SJSA1 (cell line): ENCODE results near the gene DNPH1. TPM values are rescaled to one million over a fixed set of nuclear protein-coding genes. Genes with fewer than 3 reads are reported as not detected.

Experiments used
- DNase-seq, 2 experiments: peaks; one replicate each; pipeline ENCODE4 v3.0.0-alpha.2; 2015 to 2020; ENCODE audit warnings: low spot score in 2 of 2, low read depth in 1 of 2
- H3K27ac ChIP-seq: fragments of 250-450 bp; sonication (Bioruptor Pico); 2 replicates; pipeline ENCODE4 v1.5.1; 2020; ENCODE audit warnings: mild to moderate bottlenecking, moderate library complexity
- H3K27me3 ChIP-seq: fragments of 250-450 bp; sonication (Bioruptor Pico); replicated peaks from 2 replicates; pipeline ENCODE4 v1.5.1; 2020; ENCODE audit warnings: mild to moderate bottlenecking, moderate library complexity
- H3K36me3 ChIP-seq: fragments of 250-450 bp; sonication (Bioruptor Pico); 2 replicates; pipeline ENCODE4 v1.5.1; 2020; ENCODE audit warnings: mild to moderate bottlenecking
- H3K4me1 ChIP-seq: fragments of 250-450 bp; sonication (Bioruptor Pico); replicated peaks from 2 replicates; pipeline ENCODE4 v1.6.1; 2021; ENCODE audit warnings: mild to moderate bottlenecking
- H3K4me3 ChIP-seq: fragments of 250-450 bp; sonication (Bioruptor Pico); 2 replicates; pipeline ENCODE4 v1.5.1; 2020; ENCODE audit warnings: mild to moderate bottlenecking
- H3K9me3 ChIP-seq: fragments of 250-450 bp; sonication (Bioruptor Pico); replicated peaks from 2 replicates; pipeline ENCODE4 v1.5.1; 2020; ENCODE audit warnings: mild to moderate bottlenecking
- total RNA-seq: library from RNA; depleted of rRNA; stranded (reverse); fragments of >200 nt; shearing (Covaris generic); gene quantifications from 2 replicates; pipeline ENCODE4 v1.2.3, GENCODE V29; 2014; rRNA removed

Gene DNPH1
- 35.7 and 71.5 TPM in 2 replicates for total RNA-seq

- Histone ChIP-seq H3K36me3 (peaks cover 5% of the 10 kb centered on the region), H3K4me3 (peak within 1 kb of the TSS; percentile 56), H3K27ac (no peak within 1 kb of the TSS), H3K4me1 (peaks cover 17% of the 10 kb centered on the region; the same call in 1 of the 2 replicates), H3K9me3 (no peaks in the 10 kb centered on the region), H3K27me3 (peaks cover 10% of the 10 kb centered on the region)
- DNase-seq = peak; percentile 64 to 70
Observed at GRCh38 chr6:43228951-43229802, at the start of gene DNPH1. TSS of gene DNPH1 (minus strand) at chr6:43229481. CDS start at chr6:43229456, 25 bp downstream.

- Histone ChIP-seq H3K27ac (peak overlapping the region; percentile 55), H3K36me3 (no peaks in the 10 kb centered on the region), H3K9me3 (no peaks in the 10 kb centered on the region), H3K4me1 (peaks cover 16% of the 10 kb centered on the region), H3K27me3 (peaks cover 30% of the 10 kb centered on the region), H3K4me3 (no peak overlapping the region)
- peak in 1 of 2 experiments; percentile 48 for DNase-seq
Observed at GRCh38 chr6:43278524-43279078, 49.3 kb upstream of the DNPH1 start.

GRCh38 chr6:43277643-43278523 lies 48.6 kb upstream of the DNPH1 start:
- Histone ChIP-seq H3K27me3 (peaks cover 34% of the 10 kb centered on the region), H3K36me3 (no peaks in the 10 kb centered on the region), H3K9me3 (no peaks in the 10 kb centered on the region), H3K4me1 (peaks cover 16% of the 10 kb centered on the region), H3K27ac (peak overlapping the region; percentile 55), H3K4me3 (no peak overlapping the region)
- DNase-seq = peak in 1 of 2 experiments; percentile 38

- no peak overlapping the region for H3K27ac ChIP-seq
- H3K4me1 ChIP-seq = peaks cover 16% of the 10 kb centered on the region
- no peak overlapping the region for H3K4me3 ChIP-seq
- H3K27me3 ChIP-seq = peaks cover 29% of the 10 kb centered on the region
- H3K9me3 ChIP-seq = no peaks in the 10 kb centered on the region
- DNase-seq = no peak
- no peaks in the 10 kb centered on the region for H3K36me3 ChIP-seq
Observed at GRCh38 chr6:43277306-43277642, 48.0 kb upstream of the DNPH1 start.

- Histone ChIP-seq H3K4me3 (no peak overlapping the region), H3K27ac (no peak overlapping the region), H3K36me3 (no peaks in the 10 kb centered on the region), H3K9me3 (no peaks in the 10 kb centered on the region), H3K4me1 (peaks cover 16% of the 10 kb centered on the region), H3K27me3 (peaks cover 24% of the 10 kb centered on the region)
- no peak for DNase-seq
Observed at GRCh38 chr6:43276577-43277305, 47.5 kb upstream of the DNPH1 start.

GRCh38 chr6:43275801-43276576 lies 46.7 kb upstream of the DNPH1 start:
- no peak for DNase-seq
- Histone ChIP-seq H3K27ac (no peak overlapping the region), H3K4me3 (no peak overlapping the region), H3K4me1 (peaks cover 16% of the 10 kb centered on the region), H3K36me3 (no peaks in the 10 kb centered on the region), H3K9me3 (no peaks in the 10 kb centered on the region), H3K27me3 (peaks cover 24% of the 10 kb centered on the region)

- peaks cover 21% of the 10 kb centered on the region for H3K27me3 ChIP-seq
- peaks cover 19% of the 10 kb centered on the region for H3K4me1 ChIP-seq
- DNase-seq = no peak
- H3K27ac ChIP-seq = no peak overlapping the region
- H3K4me3 ChIP-seq = no peak overlapping the region
- H3K9me3 ChIP-seq = no peaks in the 10 kb centered on the region
- no peaks in the 10 kb centered on the region for H3K36me3 ChIP-seq
Observed at GRCh38 chr6:43274916-43275597, 45.8 kb upstream of the DNPH1 start.

- H3K4me3 ChIP-seq = no peak overlapping the region
- H3K27ac ChIP-seq = no peak overlapping the region
- H3K27me3 ChIP-seq = peaks cover 21% of the 10 kb centered on the region
- H3K9me3 ChIP-seq = no peaks in the 10 kb centered on the region
- peaks cover 27% of the 10 kb centered on the region for H3K4me1 ChIP-seq
- no peaks in the 10 kb centered on the region for H3K36me3 ChIP-seq
- DNase-seq = no peak
Observed at GRCh38 chr6:43274127-43274915, 45.0 kb upstream of the DNPH1 start.

- DNase-seq = no peak
- Histone ChIP-seq H3K4me3 (no peak overlapping the region), H3K36me3 (no peaks in the 10 kb centered on the region), H3K4me1 (peaks cover 29% of the 10 kb centered on the region), H3K27ac (no peak overlapping the region), H3K9me3 (no peaks in the 10 kb centered on the region), H3K27me3 (peaks cover 21% of the 10 kb centered on the region)
Observed at GRCh38 chr6:43273707-43274106, 44.4 kb upstream of the DNPH1 start.

- H3K4me3 ChIP-seq = no peak overlapping the region
- no peak for DNase-seq
- peaks cover 20% of the 10 kb centered on the region for H3K4me1 ChIP-seq
- H3K9me3 ChIP-seq = no peaks in the 10 kb centered on the region
- peaks cover 21% of the 10 kb centered on the region for H3K27me3 ChIP-seq
- no peaks in the 10 kb centered on the region for H3K36me3 ChIP-seq
- H3K27ac ChIP-seq = no peak overlapping the region
Observed at GRCh38 chr6:43271944-43272343, 42.7 kb upstream of the DNPH1 start.

- Histone ChIP-seq H3K27ac (no peak overlapping the region), H3K36me3 (no peaks in the 10 kb centered on the region), H3K27me3 (peaks cover 22% of the 10 kb centered on the region), H3K4me1 (peaks cover 20% of the 10 kb centered on the region), H3K9me3 (no peaks in the 10 kb centered on the region), H3K4me3 (no peak overlapping the region)
- no peak for DNase-seq
Observed at GRCh38 chr6:43271103-43271815, 42.0 kb upstream of the DNPH1 start.
